ENCODE results near the gene ABCA7. TPM values are rescaled to one million over a fixed set of nuclear protein-coding genes. Genes with fewer than 3 reads are reported as not detected.

ABCA7 gene
- total and polyA plus RNA-seq, 2 of the 8 experiments (the other 6 are each of a cell fraction or from before 2014, with no cell fraction given): 10.4 to 25.6 TPM

GRCh38 chr19:1070931-1071791, 31.3 kb downstream of the ABCA7 start:
- Histone ChIP-seq H3K27me3 (replicated peaks in 1 of 4; ENCODE audit: control insufficient read depth in 3 of 4, extremely low read depth in 1 of 4, insufficient read depth in 3 of 4, low read length in 3 of 4) (peaks cover 0 to 19% (median 10%) of the 10 kb centered on the region in 4 experiments; a peak in 5 of 7 replicates), H3K4me1 (replicated peaks in 1 of 4; ENCODE audit: control insufficient read depth in 3 of 4, insufficient read depth in 4 of 4, low read length in 3 of 4) (peaks cover 0 to 17% (median 6%) of the 10 kb centered on the region in 4 experiments; a peak in 6 of 7 replicates), H3K9me3 (ENCODE audit: insufficient read depth in 2 of 2, low read depth in 1 of 2, low read length in 1 of 2) (no peaks in the 10 kb centered on the region), H2BK120ac (replicated peaks; ENCODE audit: low read depth, low read length) (peak overlapping the region; percentile 43), H3K27ac (ENCODE audit: low read depth, low read length) (no peak overlapping the region), H3K56ac (replicated peaks; ENCODE audit: insufficient read length, low read depth, low read length) (peak overlapping the region; percentile 64), H3K4me3 (ENCODE audit: extremely low read depth in 1 of 4, insufficient read depth in 2 of 4, low read depth in 3 of 4, low read length in 4 of 4) (peak overlapping the region; percentile 43 to 69 (median 49)), H3K23ac (ENCODE audit: insufficient read length) (no peak overlapping the region), H2BK15ac (ENCODE audit: low read length) (no peak overlapping the region; the same call in 1 of the 2 replicates), H4K20me1 (replicated peaks in 1 of 2; ENCODE audit: control insufficient read depth in 1 of 2, insufficient read depth in 2 of 2, low read length in 2 of 2) (peaks cover 1 to 10% of the 10 kb centered on the region in 2 experiments), H3K18ac (ENCODE audit: extremely low read depth, low read length) (peak overlapping the region; percentile 88), H4K91ac (replicated peaks; ENCODE audit: insufficient read length, low read length) (peak overlapping the region; percentile 81), H2BK20ac (ENCODE audit: low read length) (0 out of 2 replicates have a peak overlapping the region, but pooled peaks have one; percentile 61), H2AK5ac (ENCODE audit: low read depth, low read length) (no peak overlapping the region), H3K79me2 (ENCODE audit: control insufficient read depth in 1 of 2, insufficient read depth in 2 of 2, low read length in 2 of 2) (no peaks in the 10 kb centered on the region), H4K8ac (ENCODE audit: extremely low read depth, insufficient read depth, low read length) (peak overlapping the region; percentile 97), H2BK12ac (ENCODE audit: low read depth, low read length) (no peak overlapping the region), H2AFZ (ENCODE audit: low read length) (no peak overlapping the region; the same call in 1 of the 2 replicates), H3K14ac (ENCODE audit: insufficient read length) (no peak overlapping the region), H3K36me3 (ENCODE audit: control insufficient read depth in 2 of 4, insufficient read depth in 4 of 4, low read length in 3 of 4) (peaks cover 0 to 20% (median 3%) of the 10 kb centered on the region in 4 experiments; a peak in 2 of 8 replicates), H3K79me1 (ENCODE audit: low read depth, low read length) (peaks cover 5% of the 10 kb centered on the region), H2BK5ac (ENCODE audit: low read depth, low read length) (no peak overlapping the region; the same call in 1 of the 2 replicates), H3K23me2 (ENCODE audit: low read depth, low read length) (peaks cover 10% of the 10 kb centered on the region; the same call in 1 of the 2 replicates), H3K4ac (replicated peaks; ENCODE audit: insufficient read length, low read depth, low read length) (no peak overlapping the region), H3K9ac (replicated peaks in 1 of 4; ENCODE audit: extremely low read depth in 1 of 4, low read depth in 3 of 4, low read length in 3 of 4) (peak overlapping the region; percentile 51 to 96 (median 64)), H3K4me2 (ENCODE audit: insufficient read depth in 1 of 2, low read depth in 2 of 2, low read length in 2 of 2) (peak overlapping the region; percentile 64 to 79), H4K5ac (ENCODE audit: insufficient read length, low read depth, low read length) (peak overlapping the region; percentile 36)
- DNase-seq (ENCODE audit: low read depth in 1 of 2, low spot score in 2 of 2) (peak in 1 of 2 experiments; percentile 91), FAIRE-seq (no peak)
- ChIA-PET POLR2A (ENCODE audit: partially characterized antibody) (interaction anchor here (0.5 to 7.1 kb wide), 25 partner anchors 9 to 520 kb away, joined by 3 to 52 read pairs (median 4); partner anchors contain the start of genes ABCA7, CBARP, CIRBP and CNN2), CTCF (ENCODE audit: partially characterized antibody) (interaction anchor here (0.8 to 3.7 kb wide), 16 partner anchors 10 to 173 kb away, joined by 3 to 24 read pairs (median 5); partner anchors contain the start of gene ABCA7)
- WGBS, 2 experiments (ENCODE audit: extremely low coverage in 1 of 2, insufficient coverage in 1 of 2, insufficient read length in 1 of 2, insufficient replicate concordance in 2 of 2, low coverage in 1 of 2, low lambda C conversion rate in 2 of 2, missing lambda C conversion rate in 1 of 2): 1% methylated on average over 52 of the region's 99 CpGs; no CpG with 5 or more reads in 1 of the 2 experiments
- TF ChIP-seq BACH1 (IDR thresholded peaks at IDR 0.05; ENCODE audit: low read length): no peak
- TF ChIP-seq USF2 (IDR thresholded peaks at IDR 0.05; ENCODE audit: low read length): no peak; the same call in 1 of the 2 replicates
- TF ChIP-seq KDM4A (IDR thresholded peaks at IDR 0.05; ENCODE audit: low read depth, low read length, severe bottlenecking): no peak
- no peak for TF ChIP-seq HDAC2 (IDR thresholded peaks at IDR 0.05; ENCODE audit: borderline replicate concordance in 1 of 2, low read depth in 2 of 2, low read length in 2 of 2)
- no peak for TF ChIP-seq NRF1 (IDR thresholded peaks at IDR 0.05; ENCODE audit: low read depth, low read length)
- 0 out of 2 replicates have a peak, but pooled peaks have one; percentile 31 for TF ChIP-seq GABPA (IDR thresholded peaks at IDR 0.05; ENCODE audit: borderline replicate concordance, insufficient read depth, low read length)
- TF ChIP-seq EP300 (IDR thresholded peaks at IDR 0.05; ENCODE audit: borderline replicate concordance in 1 of 2, low read depth in 2 of 2, low read length in 2 of 2): peak in 1 of 2 experiments; percentile 24; a peak in 1 of 3 replicates
- TF ChIP-seq KDM5A (IDR thresholded peaks at IDR 0.05; ENCODE audit: low read length): no peak
